Measurements from ENCODE around the gene CASKIN2. TPM values are rescaled to one million over a fixed set of nuclear protein-coding genes. Genes with fewer than 3 reads are reported as not detected.

The CASKIN2 gene
- total RNA-seq, 1 donor from 2014 or later, result 30.3 TPM

DNA sequence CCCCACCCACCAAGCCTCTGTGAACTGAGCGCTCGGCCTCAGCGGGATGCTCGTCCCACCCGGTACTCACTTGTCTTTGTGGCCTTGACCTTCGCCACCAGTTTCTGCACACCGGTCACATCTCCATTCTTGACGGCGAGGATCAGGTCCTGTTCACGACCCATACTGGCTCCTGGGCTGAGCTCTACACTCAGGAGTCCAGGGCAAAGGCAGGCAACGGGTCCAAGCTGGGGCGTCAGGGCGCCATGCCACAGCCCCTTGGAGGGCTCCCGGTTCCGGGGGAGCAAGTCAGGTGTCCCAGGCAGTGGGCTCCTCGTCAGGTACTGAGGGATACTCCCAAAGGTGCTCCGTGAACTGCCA is 1.7 kb downstream of the CASKIN2 start:
- peak; percentile 83 for DNase-seq (ENCODE audit: low spot score)
- Mint-ChIP-seq H3K27me3 (ENCODE audit: low read depth) (no peaks in the 10 kb centered on the region), H3K4me3 (ENCODE audit: unreplicated experiment) (peak overlapping the region; percentile 81), H3K4me1 (ENCODE audit: low read depth) (peaks cover 53% of the 10 kb centered on the region), H3K9me3 (ENCODE audit: low read depth) (no peaks in the 10 kb centered on the region), H3K36me3 (ENCODE audit: low read depth) (peaks cover 2% of the 10 kb centered on the region), H3K27ac (ENCODE audit: unreplicated experiment) (no peak overlapping the region)
- TF ChIP-seq, protein P1, sequence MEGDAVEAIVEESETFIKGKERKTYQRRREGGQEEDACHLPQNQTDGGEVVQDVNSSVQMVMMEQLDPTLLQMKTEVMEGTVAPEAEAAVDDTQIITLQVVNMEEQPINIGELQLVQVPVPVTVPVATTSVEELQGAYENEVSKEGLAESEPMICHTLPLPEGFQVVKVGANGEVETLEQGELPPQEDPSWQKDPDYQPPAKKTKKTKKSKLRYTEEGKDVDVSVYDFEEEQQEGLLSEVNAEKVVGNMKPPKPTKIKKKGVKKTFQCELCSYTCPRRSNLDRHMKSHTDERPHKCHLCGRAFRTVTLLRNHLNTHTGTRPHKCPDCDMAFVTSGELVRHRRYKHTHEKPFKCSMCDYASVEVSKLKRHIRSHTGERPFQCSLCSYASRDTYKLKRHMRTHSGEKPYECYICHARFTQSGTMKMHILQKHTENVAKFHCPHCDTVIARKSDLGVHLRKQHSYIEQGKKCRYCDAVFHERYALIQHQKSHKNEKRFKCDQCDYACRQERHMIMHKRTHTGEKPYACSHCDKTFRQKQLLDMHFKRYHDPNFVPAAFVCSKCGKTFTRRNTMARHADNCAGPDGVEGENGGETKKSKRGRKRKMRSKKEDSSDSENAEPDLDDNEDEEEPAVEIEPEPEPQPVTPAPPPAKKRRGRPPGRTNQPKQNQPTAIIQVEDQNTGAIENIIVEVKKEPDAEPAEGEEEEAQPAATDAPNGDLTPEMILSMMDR (IDR thresholded peaks at IDR 0.05), result no peak

DNA sequence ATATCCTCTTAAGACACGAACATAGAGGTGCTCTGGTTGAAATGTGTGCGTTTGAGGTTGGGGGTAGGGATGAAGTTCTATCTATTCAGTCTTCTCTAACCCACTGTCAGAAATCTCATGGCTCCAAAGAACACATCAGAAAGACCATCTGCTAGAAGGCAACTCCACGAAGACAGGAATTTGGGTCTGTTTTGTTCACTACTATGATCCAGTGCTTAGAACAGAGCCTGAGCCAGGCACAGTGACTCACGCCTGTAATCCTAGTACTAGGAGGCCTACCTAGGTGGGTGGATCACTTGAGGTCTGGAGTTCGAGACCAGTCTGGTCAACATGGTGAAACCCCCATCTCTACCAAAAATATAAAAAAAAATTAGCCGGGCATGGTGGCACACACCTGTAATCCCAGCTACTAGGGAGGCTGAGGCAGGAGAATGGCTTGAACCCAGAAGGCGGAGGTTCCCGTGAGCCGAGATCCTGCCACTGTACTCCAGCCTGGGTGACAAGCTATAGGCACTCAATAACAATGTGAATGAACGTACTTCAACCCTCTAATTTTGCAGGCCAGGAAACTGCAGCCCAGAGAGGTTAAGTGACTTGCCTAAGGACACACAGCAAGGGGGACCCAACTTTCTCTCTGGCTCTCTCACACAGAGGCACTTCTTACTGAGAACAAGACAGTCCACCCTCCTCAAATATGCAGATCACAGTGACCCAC is 2.3 kb downstream of the CASKIN2 start:
- no peak overlapping the region for H3K27ac Mint-ChIP-seq (ENCODE audit: unreplicated experiment)
- H3K9me3 Mint-ChIP-seq (ENCODE audit: low read depth), result no peaks in the 10 kb centered on the region
- H3K4me3 Mint-ChIP-seq (ENCODE audit: unreplicated experiment), result peak overlapping the region; percentile 81
- H3K27me3 Mint-ChIP-seq (ENCODE audit: low read depth), result no peaks in the 10 kb centered on the region
- H3K4me1 Mint-ChIP-seq (ENCODE audit: low read depth), result peaks cover 57% of the 10 kb centered on the region
- TF ChIP-seq, protein P1 (IDR thresholded peaks at IDR 0.05), result no peak
- DNase-seq (ENCODE audit: low spot score), result no peak
- peaks cover 2% of the 10 kb centered on the region for H3K36me3 Mint-ChIP-seq (ENCODE audit: low read depth)

DNA sequence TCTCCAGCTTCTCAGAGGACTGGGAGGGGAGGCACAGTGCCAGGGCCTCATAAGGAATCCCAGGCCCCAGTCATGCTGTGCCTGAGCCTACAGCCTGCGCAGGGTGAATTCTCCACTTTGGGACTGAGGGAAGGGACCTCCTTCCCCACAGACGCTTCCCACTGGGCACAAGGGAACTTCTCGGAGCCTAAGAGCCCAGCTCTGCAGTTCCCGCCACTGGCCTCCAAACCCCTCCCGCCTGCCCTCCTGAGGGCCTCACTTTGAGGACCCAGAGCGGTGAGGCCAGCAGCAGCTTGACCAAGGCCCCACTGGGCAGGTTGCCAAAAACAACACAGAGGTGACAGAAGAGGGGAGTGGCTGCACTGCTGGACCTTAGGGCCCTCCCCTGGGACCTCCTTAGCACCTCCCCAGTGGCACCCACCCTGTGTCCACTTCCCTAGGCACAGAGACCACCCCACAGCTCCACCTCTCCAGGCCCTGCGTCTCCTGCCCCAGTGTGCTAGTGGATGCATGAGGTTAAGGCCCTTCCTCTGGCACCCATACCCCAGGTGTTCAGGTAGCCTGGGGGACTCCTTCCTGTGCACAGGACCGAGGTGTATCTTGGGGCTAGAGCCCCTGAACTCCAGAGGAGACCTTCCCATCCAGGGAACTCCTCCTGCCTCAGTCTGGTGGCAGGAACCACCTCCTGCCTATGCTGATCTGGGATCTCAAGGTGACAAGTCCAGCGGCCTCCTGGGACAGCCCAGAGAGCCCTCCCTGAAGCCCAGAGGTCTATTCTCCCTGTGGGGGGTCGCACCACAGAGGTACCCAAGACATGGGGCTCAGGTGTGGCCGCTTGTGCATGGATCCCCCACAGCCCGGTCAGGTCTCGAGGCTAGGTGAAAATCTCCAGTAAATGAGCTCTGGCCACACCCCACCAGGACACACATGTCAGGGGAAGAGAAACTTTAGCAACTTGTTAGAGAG is 3.4 kb downstream of the CASKIN2 start:
- no peak for DNase-seq (ENCODE audit: low spot score)
- H3K9me3 Mint-ChIP-seq (ENCODE audit: low read depth), result no peaks in the 10 kb centered on the region

DNA sequence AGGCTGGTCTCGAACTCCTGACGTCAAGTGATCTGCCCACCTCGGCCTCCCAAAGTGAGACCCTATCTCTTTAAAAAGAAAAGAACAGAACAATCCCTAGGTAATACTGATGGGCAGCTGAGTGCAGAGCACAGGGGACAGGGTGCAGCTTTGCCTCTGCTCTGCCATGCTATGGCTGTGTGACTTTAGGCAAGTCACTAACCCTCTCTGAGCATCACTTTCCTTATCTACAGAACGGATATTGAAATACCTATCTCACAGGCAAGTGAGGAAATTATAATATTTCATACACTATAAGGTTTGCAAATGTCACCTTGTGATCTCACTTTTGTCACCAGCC is 4.1 kb downstream of the CASKIN2 start:
- peaks cover 2% of the 10 kb centered on the region for H3K36me3 Mint-ChIP-seq (ENCODE audit: low read depth)
- H3K9me3 Mint-ChIP-seq (ENCODE audit: low read depth), result no peaks in the 10 kb centered on the region
- H3K4me1 Mint-ChIP-seq (ENCODE audit: low read depth), result peaks cover 47% of the 10 kb centered on the region
- no peaks in the 10 kb centered on the region for H3K27me3 Mint-ChIP-seq (ENCODE audit: low read depth)
- no peak overlapping the region for H3K27ac Mint-ChIP-seq (ENCODE audit: unreplicated experiment)
- no peak overlapping the region for H3K4me3 Mint-ChIP-seq (ENCODE audit: unreplicated experiment)
- TF ChIP-seq, protein P1 (IDR thresholded peaks at IDR 0.05), result no peak
- DNase-seq (ENCODE audit: low spot score), result no peak

More for the DNA sequence above, 3.4 kb downstream of the CASKIN2 start:
- no peak overlapping the region for H3K27ac Mint-ChIP-seq (ENCODE audit: unreplicated experiment)
- H3K36me3 Mint-ChIP-seq (ENCODE audit: low read depth), result peaks cover 2% of the 10 kb centered on the region
- peaks cover 47% of the 10 kb centered on the region for H3K4me1 Mint-ChIP-seq (ENCODE audit: low read depth)
- H3K27me3 Mint-ChIP-seq (ENCODE audit: low read depth), result no peaks in the 10 kb centered on the region
- no peak overlapping the region for H3K4me3 Mint-ChIP-seq (ENCODE audit: unreplicated experiment)
- TF ChIP-seq, protein P1 (IDR thresholded peaks at IDR 0.05), result no peak

DNA sequence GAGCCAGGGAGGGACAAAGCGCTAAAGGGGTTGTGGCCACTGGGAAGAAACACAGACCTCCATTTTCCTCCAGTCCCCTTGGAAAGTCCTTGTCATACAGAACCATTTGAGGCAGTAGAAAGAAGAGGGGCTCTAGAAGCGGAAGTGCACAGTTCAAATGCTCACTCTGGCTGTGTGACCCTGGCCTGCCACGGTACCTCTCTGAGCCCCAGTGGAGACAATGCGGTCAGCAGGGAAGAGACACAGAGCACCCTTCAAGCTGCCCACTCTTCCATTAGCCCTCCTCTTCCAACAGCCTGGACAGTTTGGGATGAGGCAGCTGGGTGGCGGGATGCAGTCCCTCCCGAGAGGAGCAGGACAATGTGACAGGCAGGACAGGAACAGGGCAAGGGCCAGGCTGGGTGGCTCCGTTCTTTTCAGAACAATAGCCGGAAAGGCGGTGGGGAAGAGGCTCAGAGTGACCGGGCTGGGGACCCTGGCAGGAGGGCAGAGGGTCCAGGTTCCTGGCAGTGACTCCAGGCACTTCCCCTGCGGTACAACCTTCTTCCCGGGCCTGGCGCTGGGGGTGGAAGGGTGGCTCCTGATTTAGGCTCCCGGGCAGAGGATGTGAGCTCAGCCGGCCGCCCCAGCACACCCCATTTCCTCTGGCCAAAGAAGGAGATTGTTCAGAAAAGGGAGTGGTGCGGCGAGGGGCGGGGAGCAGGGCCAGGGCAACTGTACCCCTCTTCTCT is 5.6 kb downstream of the CASKIN2 start:
- TF ChIP-seq, protein P1 (IDR thresholded peaks at IDR 0.05), result no peak
- H3K27me3 Mint-ChIP-seq (ENCODE audit: low read depth), result no peaks in the 10 kb centered on the region
- peaks cover 7% of the 10 kb centered on the region for H3K36me3 Mint-ChIP-seq (ENCODE audit: low read depth)
- no peak overlapping the region for H3K4me3 Mint-ChIP-seq (ENCODE audit: unreplicated experiment)
- no peak overlapping the region for H3K27ac Mint-ChIP-seq (ENCODE audit: unreplicated experiment)
- no peak for DNase-seq (ENCODE audit: low spot score)
- H3K4me1 Mint-ChIP-seq (ENCODE audit: low read depth), result peaks cover 47% of the 10 kb centered on the region
- no peaks in the 10 kb centered on the region for H3K9me3 Mint-ChIP-seq (ENCODE audit: low read depth)

Measured in chondrocyte (in vitro differentiated cells).